HG02943 (cell line): ENCODE data around the gene ABCC12.

Experiments
- ATAC-seq: cut with Tn5 transposase; IDR thresholded peaks from one replicate; pipeline ENCODE4 v1.9.1; 2021; ENCODE audit warnings: mild to moderate bottlenecking, low read depth, moderate library complexity; ENCODE audit not compliant: unreplicated experiment

The ABCC12 gene

GRCh38 chr16:48106446-48106845 lies 49.3 kb downstream of the ABCC12 start:
- no peak for ATAC-seq
